GM12878 (cell line): ENCODE results near the gene CRKL. TPM values are rescaled to one million over a fixed set of nuclear protein-coding genes. Genes with fewer than 3 reads are reported as not detected.

Experiments
- ATAC-seq: fragments of 200-7000 bp; cut with Tn5 transposase; 3 replicates; pipeline ENCODE4 v1.9.1; 2020; ENCODE audit warnings: mild to moderate bottlenecking, moderate library complexity
- BruUV-seq: library from RNA; stranded (reverse); fragments of 400-500 nt; replicated peaks from 2 replicates; lab custom pipeline; 2021; lab: Mats Ljungman, UMichigan
- CTCF ChIA-PET: fragments of 300-600 bp; sonication (Branson Sonifier 250); formaldehyde crosslinking; extraction: SDS; loops from one replicate; lab custom pipeline; 2021; ENCODE audit warnings: inconsistent platforms; lab: Yijun Ruan, JAX
- POLR2A ChIA-PET: fragments of 350-600 bp; formaldehyde crosslinking; extraction: SDS; loops from one replicate; lab custom pipeline; 2021; ENCODE audit warnings: inconsistent platforms; lab: Charles Lee
- RAD21 ChIA-PET: fragments of 300-600 bp; sonication (Branson Sonifier 250); formaldehyde crosslinking; loops from one replicate; lab custom pipeline; 2023; ENCODE audit warnings: antibody characterized with exemption; ENCODE audit not compliant: unreplicated experiment; lab: Charles Lee
- SMC1A ChIA-PET: fragments of 300-600 bp; sonication (Branson Sonifier 250); formaldehyde crosslinking; loops from one replicate; lab custom pipeline; 2023; ENCODE audit not compliant: unreplicated experiment, uncharacterized antibody; lab: Charles Lee
- DNase-seq: peaks from one replicate; pipeline ENCODE4 v3.0.0-alpha.2; 2011; ENCODE audit warnings: low read depth, low spot score
- FAIRE-seq: peaks from 3 replicates; lab custom pipeline; 2011; peaks lifted over from hg19 to GRCh38; lab: Jason Lieb, UNC
- H2AFZ ChIP-seq: 2 replicates; pipeline ENCODE4 v1.6.0; 2011; ENCODE audit warnings: low read depth, low read length, control low read depth; ENCODE audit not compliant: control insufficient read depth
- H3K27ac ChIP-seq: 2 replicates; pipeline ENCODE4 v1.5.1; 2011; ENCODE audit warnings: control low read depth; ENCODE audit not compliant: control insufficient read depth, insufficient read depth
- H3K27me3 ChIP-seq, 2 experiments: replicated peaks in 1 of 2; 2 replicates each; pipeline versions ENCODE4 v1.6.0 to v1.6.1; 2011; ENCODE audit warnings: low read length in 1 of 2; ENCODE audit not compliant: control insufficient read depth in 2 of 2, insufficient read depth in 2 of 2
- H3K36me3 ChIP-seq, 2 experiments: 2 replicates each; pipeline ENCODE4 v1.5.1; 2011; ENCODE audit warnings: low read length in 1 of 2; ENCODE audit not compliant: control insufficient read depth in 2 of 2, insufficient read depth in 2 of 2
- H3K4me1 ChIP-seq: 2 replicates; pipeline ENCODE4 v1.6.1; 2011; ENCODE audit warnings: mild to moderate bottlenecking, low read length, moderate library complexity, mixed read lengths; ENCODE audit not compliant: control insufficient read depth, insufficient read depth
- H3K4me2 ChIP-seq: 2 replicates; pipeline ENCODE4 v1.6.0; 2011; ENCODE audit warnings: control low read depth; ENCODE audit not compliant: control insufficient read depth, insufficient read depth
- H3K4me3 ChIP-seq: fragments of 200-600 bp; sonication (generic); 2 replicates; pipeline ENCODE4 v1.5.1; 2016
- H3K79me2 ChIP-seq: 2 replicates; pipeline ENCODE4 v1.6.0; 2011; ENCODE audit warnings: low read length; ENCODE audit not compliant: control insufficient read depth, insufficient read depth
- H3K9ac ChIP-seq: 2 replicates; pipeline ENCODE4 v1.8.0; 2011; ENCODE audit warnings: low read length, control low read depth, mixed read lengths; ENCODE audit not compliant: control insufficient read depth, insufficient read depth
- H3K9me3 ChIP-seq: replicated peaks from 3 replicates; pipeline ENCODE4 v1.5.1; 2011; ENCODE audit warnings: mild to moderate bottlenecking, low read length; ENCODE audit not compliant: control insufficient read depth, insufficient read depth
- H4K20me1 ChIP-seq: 2 replicates; pipeline ENCODE4 v1.6.0; 2011; ENCODE audit not compliant: control insufficient read depth, insufficient read depth
- CHD1 ChIP-seq: IDR thresholded peaks from 2 replicates; pipeline ENCODE4 v1.6.1; 2012; ENCODE audit warnings: low read depth, low read length, improper control_type of control experiment
- CHD4 ChIP-seq: fragments of 200-600 bp; sonication (generic); IDR thresholded peaks from 2 replicates; pipeline ENCODE4 v1.6.1; 2016; ENCODE audit warnings: mild to moderate bottlenecking
- EED ChIP-seq: sonication (generic); IDR thresholded peaks from 2 replicates; pipeline ENCODE4 v1.6.1; 2016; ENCODE audit warnings: antibody characterized with exemption, low read depth
- FOS ChIP-seq: IDR thresholded peaks from 3 replicates; pipeline ENCODE4 v1.6.1; 2011; ENCODE audit warnings: borderline replicate concordance; ENCODE audit not compliant: insufficient read length; ENCODE audit errors: extremely low read depth
- HCFC1 ChIP-seq: fragments of 150-350 bp; IDR thresholded peaks from 2 replicates; pipeline ENCODE4 v1.6.1; 2014; ENCODE audit warnings: low read length
- KDM1A ChIP-seq: fragments of 200-600 bp; sonication (generic); IDR thresholded peaks from 2 replicates; pipeline ENCODE4 v1.6.1; 2016; ENCODE audit warnings: borderline replicate concordance
- NBN ChIP-seq: fragments of 450-650 bp; IDR thresholded peaks from 2 replicates; pipeline ENCODE4 v1.6.1; 2016
- NFYB ChIP-seq: IDR thresholded peaks from 2 replicates; pipeline ENCODE4 v1.6.1; 2011; ENCODE audit warnings: low read depth, mild to moderate bottlenecking, low read length, improper control_type of control experiment, moderate library complexity; ENCODE audit not compliant: insufficient read depth
- RUNX3 ChIP-seq: IDR thresholded peaks from 2 replicates; pipeline ENCODE4 v1.6.1; 2012; ENCODE audit warnings: low read length, inconsistent platforms
- SMAD1 ChIP-seq: fragments of 450-650 bp; IDR thresholded peaks from 2 replicates; pipeline ENCODE4 v1.6.1; 2018; ENCODE audit warnings: mild to moderate bottlenecking, low read depth; ENCODE audit not compliant: partially characterized antibody
- SREBF1 ChIP-seq: IDR thresholded peaks from 2 replicates; pipeline ENCODE4 v1.6.1; 2012; ENCODE audit warnings: mild to moderate bottlenecking, low read length
- SRF ChIP-seq, 2 experiments: IDR thresholded peaks; 2 replicates each; pipeline ENCODE4 v1.6.1; 2011; ENCODE audit warnings: low read depth in 2 of 2, low read length in 2 of 2, mild to moderate bottlenecking in 1 of 2, moderate library complexity in 1 of 2
- ZBTB40 ChIP-seq: fragments of 450-650 bp; IDR thresholded peaks from 2 replicates; pipeline ENCODE4 v1.6.1; 2016; ENCODE audit warnings: mild to moderate bottlenecking, moderate library complexity, borderline replicate concordance
- ZNF622 ChIP-seq: fragments of 450-650 bp; IDR thresholded peaks from 2 replicates; pipeline ENCODE4 v1.6.1; 2017; ENCODE audit warnings: mild to moderate bottlenecking, inconsistent platforms
- WGBS: methylation state at CpG from one replicate; pipeline ENCODE4 v1.1.6; 2016; ENCODE audit warnings: low lambda C conversion rate; ENCODE audit not compliant: insufficient replicate concordance, insufficient coverage; ENCODE audit errors: missing lambda C conversion rate; 5-methylcytosine and 5-hydroxymethylcytosine counted together
- in situ Hi-C: fragments of 300-500 bp; cut with MboI; formaldehyde crosslinking; loops from 9 replicates; pipeline ENCODE4 v1.14.3; 2018; ENCODE audit warnings: mixed read lengths
- intact Hi-C: fragments of 100-400 bp; cut with micrococcal nuclease; formaldehyde crosslinking; loops from one replicate; pipeline ENCODE4 v1.14.2; 2022; ENCODE audit not compliant: unreplicated experiment
- polyA plus RNA-seq, 11 experiments: library from polyadenylated mRNA; depleted of rRNA in 4 of 11; unstranded in 6 of 11; stranded (reverse) in 5 of 11; fragments of >200 nt; fragmentation: Nextera tagmentation in 4 of 11; fragmentation: Illumina TruSeq in 1 of 11; extraction: Ambion mirVana in 4 of 11; extraction: Trizol in 1 of 11; gene quantifications; 1 replicate in 1 of 11; 2 replicates in 10 of 11; pipeline versions ENCODE4 v1.2.1 to v1.2.3, GENCODE V29; 2011 to 2016; ENCODE audit warnings: inconsistent platforms in 2 of 11, missing spikeins in 2 of 11, low read depth in 1 of 11
- total RNA-seq, 4 experiments: library from RNA; depleted of rRNA in 3 of 4; stranded (reverse); fragments of >200 nt in 3 of 4; fragmentation: Illumina TruSeq in 1 of 4; extraction: Trizol in 1 of 4; gene quantifications; 2 replicates each; pipeline versions ENCODE4 v1.2.1 to v1.2.3, GENCODE V29; 2013 to 2021
- TF ChIP-seq, protein P1 (sequence below): fragments of 450-650 bp; IDR thresholded peaks from 2 replicates; pipeline ENCODE4 v1.6.1; 2016; ENCODE audit warnings: mild to moderate bottlenecking

Gene CRKL
- total and polyA plus RNA-seq, 10 of the 15 experiments (the other 5 are each of a cell fraction or from before 2014, with no cell fraction given) = 12.6 to 61.2 (median 32.7) TPM

DNA sequence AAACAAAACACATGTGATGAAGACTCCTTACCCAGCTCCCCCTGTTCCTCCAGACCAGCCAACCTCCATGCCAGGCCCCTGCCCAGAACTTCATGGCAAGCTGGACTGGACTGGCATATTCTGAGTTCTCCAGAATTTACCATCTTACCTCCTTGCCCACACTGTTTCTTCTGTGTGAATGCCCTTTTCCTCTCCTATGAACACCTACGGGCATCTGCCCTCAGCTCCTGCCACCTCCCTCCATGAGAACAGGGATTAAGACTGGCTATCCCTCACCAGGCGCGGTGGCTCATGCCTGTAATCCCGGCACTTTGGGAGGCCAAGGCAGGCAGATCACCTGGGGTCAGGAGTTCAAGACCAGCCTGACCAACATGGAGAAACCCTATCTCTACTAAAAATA, 43.4 kb downstream of the CRKL start:
- 84% methylated on average over 4 of the region's 4 CpGs for WGBS
- Histone ChIP-seq H3K9ac (no peak overlapping the region), H3K4me2 (no peak overlapping the region), H3K9me3 (no peaks in the 10 kb centered on the region), H4K20me1 (no peaks in the 10 kb centered on the region; the same call in 1 of the 2 replicates), H3K4me1 (peaks cover 5% of the 10 kb centered on the region; the same call in 1 of the 2 replicates), H3K27ac (no peak overlapping the region), H3K4me3 (no peak overlapping the region), H2AFZ (no peak overlapping the region)
- ATAC-seq (no peak), FAIRE-seq (no peak), DNase-seq (no peak)
- ChIA-PET RAD21 (interaction anchor here (1.4 kb wide), 1 partner anchor 75 kb away, joined by 3 read pairs; no protein-coding TSS in a partner anchor), CTCF (interaction anchor here (0.9 to 1.2 kb wide), 3 partner anchors 9 to 151 kb away, joined by 3 to 6 read pairs (median 3); no protein-coding TSS in a partner anchor), SMC1A (interaction anchor here (1.5 kb wide), 1 partner anchor 75 kb away, joined by 5 read pairs; no protein-coding TSS in a partner anchor)
- in situ Hi-C loops = no loop called here
- TF ChIP-seq FOS (no peak), CHD1 (no peak), HCFC1 (no peak), SMAD1 (no peak), SREBF1 (no peak), RUNX3 (no peak), SRF (IDR thresholded peaks at IDR 0.05; ENCODE audit: low read depth in 2 of 2, low read length in 2 of 2) (no peak), KDM1A (no peak), NBN (no peak), EED (no peak), ZNF622 (no peak), ZBTB40 (no peak), CHD4 (no peak), NFYB (no peak)
- TF ChIP-seq, protein P1, sequence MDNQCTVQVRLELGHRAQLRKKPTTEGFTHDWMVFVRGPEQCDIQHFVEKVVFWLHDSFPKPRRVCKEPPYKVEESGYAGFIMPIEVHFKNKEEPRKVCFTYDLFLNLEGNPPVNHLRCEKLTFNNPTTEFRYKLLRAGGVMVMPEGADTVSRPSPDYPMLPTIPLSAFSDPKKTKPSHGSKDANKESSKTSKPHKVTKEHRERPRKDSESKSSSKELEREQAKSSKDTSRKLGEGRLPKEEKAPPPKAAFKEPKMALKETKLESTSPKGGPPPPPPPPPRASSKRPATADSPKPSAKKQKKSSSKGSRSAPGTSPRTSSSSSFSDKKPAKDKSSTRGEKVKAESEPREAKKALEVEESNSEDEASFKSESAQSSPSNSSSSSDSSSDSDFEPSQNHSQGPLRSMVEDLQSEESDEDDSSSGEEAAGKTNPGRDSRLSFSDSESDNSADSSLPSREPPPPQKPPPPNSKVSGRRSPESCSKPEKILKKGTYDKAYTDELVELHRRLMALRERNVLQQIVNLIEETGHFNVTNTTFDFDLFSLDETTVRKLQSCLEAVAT = no peak
- TF ChIP-seq, all 136 proteins: peak for 0
- H3K27me3 ChIP-seq = peaks cover 1 to 2% of the 10 kb centered on the region in 2 experiments; a peak in 3 of 4 replicates
- no peaks in the 10 kb centered on the region; the same call in 1 of the 2 replicates for H3K79me2 ChIP-seq
- POLR2A ChIA-PET = no interaction called here
- no TSS peak for BruUV-seq
- H3K36me3 ChIP-seq = no peaks in the 10 kb centered on the region
- intact Hi-C loops = no loop called here
